Stimulated activated CD8-positive, alpha-beta memory T cell treated with anti-CD3 and anti-CD28 coated beads, Interleukin-4, amount 100 ng/mL, for 48 hours (primary cell): Measurements from ENCODE around the gene DCHS1.

ENCODE experiments used
- DNase-seq: peaks from one replicate; pipeline ENCODE4 v3.0.0-alpha.2; 2020

Gene DCHS1

DNA sequence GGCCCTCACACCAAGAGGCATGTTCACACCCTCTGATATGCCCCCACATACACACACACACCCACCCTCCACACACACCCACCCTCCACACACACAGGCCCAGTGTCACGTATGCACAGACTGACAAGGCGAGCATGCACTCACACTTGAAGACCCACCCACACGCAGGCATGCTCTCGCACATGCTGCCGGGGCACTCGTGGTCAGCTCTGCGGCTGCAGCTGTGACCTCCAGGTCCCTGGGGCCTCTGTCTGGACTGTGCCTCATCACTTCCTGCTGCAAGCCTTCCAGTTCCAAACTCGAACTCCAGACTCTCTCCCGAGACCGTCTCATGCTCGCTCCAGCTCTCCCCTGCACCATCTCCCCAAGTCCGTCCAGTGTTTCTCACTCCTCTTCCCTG lies 9.5 kb downstream of the DCHS1 start:
- no peak for DNase-seq

DNA sequence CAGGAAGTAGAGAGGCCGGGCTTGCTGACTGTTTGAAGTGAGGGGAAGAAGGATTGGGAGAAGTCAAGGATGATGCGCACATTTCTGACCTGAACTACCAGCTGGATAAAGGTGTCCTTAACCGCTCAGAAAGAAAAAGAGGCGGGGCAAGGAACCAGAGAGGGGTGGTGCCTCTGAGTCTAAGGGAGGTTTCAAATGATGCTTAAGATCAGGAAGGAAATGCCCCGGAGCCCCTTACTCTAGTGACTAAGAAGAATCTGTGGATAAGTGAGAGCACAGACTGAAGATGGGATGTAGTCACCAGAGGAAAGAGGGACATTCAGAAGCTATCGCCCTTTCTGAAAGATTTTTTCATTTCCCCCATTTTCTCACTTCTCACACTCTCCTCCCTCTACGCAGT lies 12.7 kb downstream of the DCHS1 start:
- DNase-seq: no peak

DNA sequence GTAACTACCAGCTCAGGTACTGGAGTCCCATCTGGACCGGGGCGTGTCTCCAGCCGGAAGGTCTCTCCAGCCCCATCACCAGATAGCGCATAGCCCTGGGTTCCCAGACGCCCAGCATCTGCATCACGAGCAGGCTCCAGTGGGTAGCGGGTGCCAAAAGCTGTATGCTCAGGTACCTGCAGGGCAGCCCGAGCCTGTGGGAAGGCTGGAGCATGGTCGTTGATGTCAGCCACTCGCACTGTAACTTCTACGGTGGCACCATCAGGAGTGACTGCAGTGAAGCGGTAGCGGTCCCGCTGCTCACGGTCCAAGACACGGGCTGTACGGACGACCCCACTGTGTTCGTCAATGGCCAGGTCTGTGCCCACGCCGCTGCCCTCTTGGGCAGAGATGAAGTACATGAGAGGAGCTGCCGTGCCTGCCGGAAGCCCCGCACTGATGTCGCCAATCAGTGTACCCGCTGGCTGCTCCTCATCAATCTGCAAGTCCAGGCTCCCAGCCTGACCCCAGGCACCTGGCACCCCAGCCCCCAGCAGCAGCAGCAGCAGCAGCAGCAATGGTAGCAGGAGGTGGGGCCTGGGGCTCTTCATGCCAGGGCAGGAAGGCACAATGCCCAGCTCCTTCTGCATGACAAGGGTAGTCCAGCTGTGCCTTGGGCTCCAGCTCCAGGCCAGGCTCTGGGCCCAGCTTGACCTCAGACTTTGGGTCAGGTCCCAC lies 14.5 kb downstream of the DCHS1 start:
- no peak for DNase-seq

DNA sequence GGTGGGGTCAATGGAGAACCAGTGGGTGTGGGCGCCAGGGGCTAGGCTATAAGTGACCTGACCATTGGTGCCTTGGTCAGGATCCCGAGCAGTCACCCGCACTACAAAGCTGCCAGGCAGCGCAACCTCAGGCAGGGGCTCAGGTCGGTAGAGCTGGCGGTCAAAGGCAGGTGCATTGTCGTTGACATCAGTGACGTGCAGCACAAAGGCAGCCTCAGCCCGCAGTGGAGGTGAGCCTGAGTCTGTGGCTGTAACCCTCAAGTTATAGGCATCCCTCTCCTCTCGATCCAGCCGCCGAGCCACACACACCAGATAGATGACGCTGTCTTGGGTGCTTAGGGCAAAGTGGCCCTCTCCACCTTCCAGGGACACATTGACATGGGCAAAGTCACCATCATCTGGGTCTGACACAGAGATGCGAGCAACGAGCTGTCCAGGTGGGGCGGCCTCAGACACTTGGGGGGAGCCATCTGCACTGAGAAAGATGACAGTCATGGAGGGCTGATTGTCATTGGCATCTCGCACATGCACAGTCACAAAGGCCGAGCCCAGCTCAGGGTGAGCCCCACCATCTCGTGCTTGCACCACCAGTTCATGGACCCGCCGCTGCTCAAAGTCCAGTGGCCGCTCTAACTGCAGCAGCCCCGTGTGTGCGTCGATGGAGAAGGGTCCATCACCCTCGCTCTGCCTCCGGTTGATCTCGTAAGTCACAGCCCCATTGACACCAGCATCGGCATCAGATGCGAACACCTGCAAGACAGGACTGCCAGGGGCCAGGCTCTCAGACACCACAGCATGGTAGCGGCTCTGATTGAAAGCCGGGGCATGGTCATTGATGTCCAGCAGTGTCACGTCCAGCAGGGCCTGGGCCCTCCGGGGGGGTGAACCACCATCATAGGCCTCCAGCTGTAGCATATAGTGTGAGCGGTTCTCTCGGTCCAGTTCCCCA lies 15.3 kb downstream of the DCHS1 start:
- DNase-seq: no peak

DNA sequence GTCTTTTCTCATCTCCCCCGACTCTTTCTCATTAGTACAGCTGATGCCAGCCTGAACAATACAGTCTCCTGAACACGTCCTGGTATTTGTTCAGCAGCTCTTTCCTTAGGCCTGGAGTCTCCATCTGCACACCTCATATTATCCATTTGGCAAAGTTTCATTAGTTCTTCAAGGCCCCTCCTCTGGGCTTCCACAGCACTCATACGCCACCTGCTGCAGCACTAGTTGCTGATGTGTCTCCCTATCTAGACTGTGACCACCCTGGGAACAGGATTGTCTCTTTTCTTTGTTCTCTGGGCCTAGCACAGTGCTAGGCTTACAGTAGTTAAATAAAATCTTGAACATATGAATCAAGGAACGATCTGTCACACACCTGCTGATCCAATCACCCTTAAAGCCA lies 17.2 kb downstream of the DCHS1 start:
- no peak for DNase-seq

DNA sequence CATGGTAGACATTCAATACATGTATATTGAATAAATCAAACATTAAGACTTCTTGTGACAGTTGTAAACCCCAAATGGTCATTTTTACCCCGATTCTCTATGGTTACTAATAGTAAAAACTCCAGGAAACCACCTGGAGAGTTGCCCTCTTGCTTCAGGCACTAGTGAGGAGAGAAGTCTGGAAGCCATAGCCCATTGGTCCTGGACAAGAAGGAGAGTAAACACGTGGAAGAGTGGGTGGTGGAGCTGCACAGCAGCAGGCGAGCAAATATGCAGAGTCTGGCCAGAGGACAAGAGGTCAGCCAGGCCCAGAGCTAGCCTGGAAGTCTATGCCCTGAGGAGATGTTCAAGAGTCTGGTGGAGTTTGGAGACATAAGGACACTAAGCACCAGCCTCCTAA lies 17.7 kb downstream of the DCHS1 start:
- DNase-seq: no peak

DNA sequence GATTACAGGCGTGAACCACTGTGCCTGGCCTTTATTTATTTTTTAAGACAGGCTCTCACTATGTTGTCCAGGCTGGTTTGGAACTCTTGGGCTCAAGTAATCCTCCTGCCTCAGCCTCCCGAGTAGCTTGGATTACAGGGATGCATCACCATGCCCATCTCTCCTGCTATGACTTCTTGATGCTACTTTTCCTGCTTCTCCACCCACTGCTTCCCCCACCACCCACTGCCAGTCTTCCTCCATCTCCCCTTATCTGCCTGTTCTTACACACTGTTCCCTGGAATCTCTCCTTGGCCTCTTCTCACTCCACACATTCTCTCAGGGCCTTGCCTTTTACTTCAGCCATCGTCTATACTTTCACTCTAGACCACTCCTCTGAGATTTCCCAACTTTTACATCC lies 19.1 kb downstream of the DCHS1 start:
- no peak for DNase-seq

DNA sequence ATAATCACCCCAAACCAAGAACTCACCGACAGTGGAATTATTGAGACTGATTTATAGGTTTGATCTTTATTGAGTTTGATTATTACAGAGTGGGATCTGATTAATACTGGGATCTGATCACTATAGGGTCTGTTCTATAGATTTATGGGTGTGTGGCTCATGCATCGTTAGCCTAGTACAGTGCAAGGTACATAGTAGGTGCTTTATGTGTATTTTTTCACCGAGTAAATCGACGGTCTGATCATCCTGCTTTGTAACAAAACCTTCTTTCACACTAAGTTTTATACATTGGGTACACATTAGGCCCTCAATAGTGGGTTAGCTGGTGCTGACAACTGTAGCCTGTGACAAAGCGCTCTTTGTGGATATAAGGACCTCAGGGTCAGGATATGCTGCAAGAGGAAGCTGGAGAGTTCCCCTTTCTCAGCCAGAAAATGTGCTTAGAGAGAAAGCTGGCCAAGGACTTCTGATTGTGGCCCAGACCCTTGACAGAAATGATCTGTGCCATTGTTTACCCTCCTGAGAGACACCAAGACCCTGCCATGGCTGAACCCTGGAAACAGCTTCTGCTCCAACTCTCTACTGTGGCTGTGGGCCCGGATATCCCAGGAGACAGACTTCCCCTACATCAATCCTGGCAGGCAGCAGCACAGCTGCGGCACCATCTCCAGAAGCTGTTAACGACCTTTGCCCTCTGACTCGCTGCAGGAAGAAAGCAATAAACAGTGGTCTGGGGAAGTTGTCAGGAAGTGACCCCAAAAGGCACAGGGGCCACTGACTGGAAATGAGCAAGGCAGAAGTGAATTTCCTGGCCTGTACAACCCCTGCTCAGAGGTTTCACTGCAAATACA lies 20.3 kb downstream of the DCHS1 start:
- no peak for DNase-seq

DNA sequence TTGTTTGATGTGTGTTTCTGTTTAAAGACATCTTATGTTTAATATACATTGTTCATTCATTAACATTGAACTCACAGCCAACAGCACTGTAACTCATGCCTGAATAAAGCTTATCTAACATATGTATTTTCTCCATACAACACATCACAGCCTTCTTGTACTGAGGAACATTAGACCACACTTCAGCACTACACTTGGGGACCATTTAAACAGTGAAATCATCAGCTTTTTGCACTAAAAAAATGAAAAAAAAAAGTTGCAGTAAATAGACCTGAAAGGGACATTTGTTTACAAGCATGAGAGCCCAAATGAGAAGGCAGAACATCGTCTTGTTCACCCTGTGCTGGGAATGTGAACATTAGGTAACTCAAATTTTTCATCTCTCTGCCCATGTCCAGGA lies 21.1 kb downstream of the DCHS1 start:
- no peak for DNase-seq

DNA sequence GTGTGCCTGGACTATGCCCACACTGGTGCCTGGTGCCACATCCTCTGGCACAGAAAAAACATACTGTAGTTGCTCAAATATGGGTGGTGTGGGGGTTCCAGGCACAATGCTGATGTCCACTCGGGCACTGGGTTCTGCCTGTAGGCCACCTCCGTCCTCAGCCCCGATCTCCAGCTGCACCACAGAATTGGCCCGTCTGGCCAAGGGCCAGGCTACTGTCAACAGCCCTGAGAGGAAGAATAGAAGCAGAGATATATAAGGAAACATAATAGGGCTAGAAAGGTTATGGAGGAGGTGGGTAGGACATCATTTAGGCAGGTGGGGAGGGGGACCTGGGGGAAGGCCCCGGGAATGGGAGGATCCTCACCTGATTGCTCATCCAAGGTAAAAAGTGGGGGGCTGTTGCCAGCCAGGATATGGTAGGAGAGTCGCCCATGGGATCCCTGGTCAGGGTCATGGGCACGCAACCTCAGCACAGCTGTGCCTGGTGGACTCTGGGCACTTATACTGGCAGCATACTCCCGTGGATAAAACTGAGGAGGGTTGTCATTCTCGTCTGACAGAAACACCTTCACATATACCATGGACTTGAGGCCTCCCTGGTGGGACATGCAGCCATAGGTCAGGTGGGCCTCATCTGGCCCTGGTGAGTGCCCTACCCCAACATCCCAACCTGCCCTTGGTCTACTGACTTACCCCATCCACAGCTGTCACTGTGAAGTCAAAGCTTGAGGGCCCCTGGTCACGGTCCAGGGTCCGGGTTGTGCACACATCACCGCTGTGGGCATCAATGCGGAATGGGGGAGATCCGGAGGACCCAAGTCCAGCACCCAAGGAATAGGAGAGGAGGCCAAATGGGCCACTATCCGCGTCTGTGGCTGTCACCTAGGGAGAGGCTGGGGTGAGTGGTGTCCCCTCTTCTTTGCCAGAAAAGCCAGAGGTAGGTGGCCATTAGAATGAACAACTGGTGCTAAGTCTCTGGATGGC lies 21.9 kb downstream of the DCHS1 start:
- no peak for DNase-seq

DNA sequence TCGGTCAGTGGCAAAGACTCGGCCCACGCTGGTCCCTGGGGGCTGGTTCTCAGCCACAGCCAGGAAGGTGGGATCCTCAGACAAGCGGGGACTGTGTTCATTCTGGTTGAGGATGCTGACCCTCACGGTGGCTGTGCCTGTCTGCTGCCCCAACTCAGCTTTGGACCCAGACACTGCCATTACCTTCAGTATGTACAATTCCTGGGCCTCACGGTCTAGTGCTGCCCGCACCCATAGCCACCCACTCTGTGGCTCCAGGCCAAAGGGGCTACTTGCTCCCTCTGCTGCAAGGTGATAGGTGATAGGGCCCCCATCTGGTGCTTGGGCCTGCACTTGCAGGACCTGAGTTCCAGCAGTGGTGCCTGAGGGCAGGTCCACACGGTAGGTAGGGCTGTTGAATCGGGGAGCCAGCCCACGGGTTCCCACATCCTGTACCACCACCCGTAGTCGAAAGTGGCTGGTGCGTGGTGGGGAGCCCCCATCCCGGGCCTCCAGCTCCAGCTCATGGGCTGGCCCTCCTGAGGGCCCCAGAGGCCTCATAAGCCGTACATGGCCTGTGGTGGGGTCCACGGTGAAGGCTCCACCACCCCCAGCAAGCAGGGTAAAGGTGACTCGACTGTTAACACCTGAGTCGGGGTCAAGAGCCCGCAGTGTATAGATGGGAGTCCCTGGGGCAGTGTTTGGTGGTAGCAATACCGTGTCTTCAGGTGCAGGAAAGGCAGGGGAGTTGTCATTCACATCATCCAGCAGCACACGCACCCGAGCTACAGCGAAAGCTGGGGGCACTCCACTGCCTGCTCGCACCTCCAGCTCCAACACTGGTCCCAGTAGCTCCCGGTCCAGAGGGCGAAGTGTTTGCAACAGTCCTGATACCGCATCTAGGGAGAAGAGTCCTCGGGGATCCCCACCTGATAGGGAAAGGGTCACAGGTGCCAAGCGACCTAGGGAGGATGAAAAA lies 23.2 kb downstream of the DCHS1 start:
- no peak for DNase-seq

DNA sequence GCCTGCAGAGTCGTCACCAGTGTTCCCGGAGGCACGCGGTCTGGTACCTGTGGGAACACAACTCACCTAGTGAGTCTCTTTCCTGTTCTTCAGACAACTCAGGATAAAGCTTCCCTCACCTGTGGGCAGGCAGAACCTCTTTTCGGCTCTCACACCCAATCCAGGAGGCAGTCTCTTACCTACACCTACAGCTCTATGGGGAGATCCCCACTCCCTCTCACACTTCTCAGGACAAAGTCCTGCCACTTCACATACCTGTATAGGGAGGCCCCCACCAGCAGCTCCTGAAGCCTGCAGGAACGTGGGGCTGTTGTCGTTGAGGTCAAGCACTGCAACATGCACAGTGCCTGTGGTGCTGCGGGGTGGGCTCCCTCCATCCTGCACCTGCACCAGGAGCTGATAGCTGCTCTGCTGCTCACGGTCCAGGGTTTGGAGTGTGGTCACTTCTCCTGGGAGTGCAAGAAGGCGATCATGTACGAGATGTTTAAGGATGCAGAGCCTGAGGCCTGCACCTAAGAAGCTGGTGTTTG lies 24.2 kb downstream of the DCHS1 start:
- DNase-seq: no peak

DNA sequence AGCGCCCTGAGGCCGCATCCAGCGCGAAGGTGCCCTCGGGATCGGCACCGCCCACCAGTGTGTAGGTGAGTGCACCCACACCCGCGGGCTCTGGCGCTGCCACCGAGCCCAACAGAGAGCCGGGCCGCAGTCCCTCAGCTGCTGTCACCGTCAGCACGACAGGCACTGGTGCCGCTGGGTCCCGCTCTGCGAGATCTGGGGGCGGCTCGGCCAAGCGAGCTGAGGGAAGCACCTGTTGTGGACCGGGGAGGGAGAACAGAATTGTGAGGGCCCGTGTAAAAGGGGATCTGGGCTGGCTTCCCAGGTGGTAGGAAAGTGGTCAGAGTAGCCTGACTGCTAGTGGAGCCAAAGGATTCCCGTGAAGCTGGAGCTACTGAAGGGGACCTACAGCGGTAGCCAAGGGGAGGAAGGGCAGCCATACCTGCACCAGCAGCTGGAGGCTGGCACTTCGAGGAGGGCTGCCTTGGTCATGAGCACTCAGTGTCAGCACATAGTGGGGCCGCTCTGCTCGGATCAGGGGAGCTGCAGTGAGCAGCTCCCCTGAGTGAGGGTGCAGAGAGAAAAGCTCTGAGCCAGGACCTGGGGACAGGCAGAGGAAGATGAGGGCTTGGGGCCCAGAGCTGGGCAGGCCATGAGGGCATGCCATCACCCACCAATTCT lies 24.8 kb downstream of the DCHS1 start:
- DNase-seq: no peak

DNA sequence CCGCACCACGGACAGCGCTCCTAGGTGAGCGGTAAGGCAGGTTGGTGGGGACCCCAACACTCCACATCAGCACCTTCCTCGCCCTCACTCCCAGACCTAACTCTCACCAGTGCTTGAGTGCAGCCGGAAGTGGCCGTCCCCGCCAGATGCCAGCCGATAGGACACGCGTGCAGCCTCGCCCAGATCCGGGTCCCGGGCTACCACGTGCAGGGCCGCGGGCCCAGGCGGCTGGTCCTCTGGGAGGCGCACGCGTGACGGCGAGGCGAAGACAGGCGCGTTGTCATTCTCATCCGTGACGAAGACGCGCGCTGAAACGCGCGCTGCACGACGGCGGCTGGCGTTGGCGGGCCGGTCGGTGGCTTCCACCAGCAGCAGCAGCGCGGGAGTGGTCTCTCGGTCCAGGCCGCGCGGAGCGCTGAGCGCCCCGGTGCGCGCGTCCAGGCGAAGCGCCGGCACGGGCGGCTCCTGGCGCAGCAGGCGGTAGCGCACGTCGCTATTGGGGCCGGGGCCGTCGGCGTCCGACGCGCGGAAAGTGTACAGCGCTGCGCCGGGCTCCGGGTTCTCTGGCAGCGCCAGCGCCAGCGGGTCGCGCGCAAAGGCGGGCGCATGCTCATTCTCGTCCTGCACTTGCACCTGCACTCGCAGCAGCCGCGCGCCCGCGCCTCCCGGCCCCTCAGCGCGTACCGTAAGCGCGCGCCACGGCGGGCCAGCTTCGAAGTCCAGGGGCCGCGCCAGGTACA lies 25.5 kb downstream of the DCHS1 start:
- DNase-seq: no peak

DNA sequence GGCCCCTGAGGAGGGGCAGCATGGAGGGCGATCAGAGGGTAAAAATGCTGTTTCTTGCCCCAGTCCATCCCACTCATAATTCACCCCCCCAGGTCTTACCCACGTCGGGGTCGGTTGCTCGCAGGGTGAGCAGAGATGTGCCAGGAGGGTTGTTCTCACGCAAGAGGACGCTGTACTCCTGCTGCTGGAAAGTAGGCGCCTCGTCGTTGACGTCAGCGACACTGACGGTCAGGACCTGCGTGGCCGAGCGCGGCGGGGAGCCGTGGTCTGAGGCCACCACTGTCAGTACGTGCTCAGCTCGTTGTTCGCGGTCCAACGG lies 26.1 kb downstream of the DCHS1 start:
- DNase-seq: no peak

DNA sequence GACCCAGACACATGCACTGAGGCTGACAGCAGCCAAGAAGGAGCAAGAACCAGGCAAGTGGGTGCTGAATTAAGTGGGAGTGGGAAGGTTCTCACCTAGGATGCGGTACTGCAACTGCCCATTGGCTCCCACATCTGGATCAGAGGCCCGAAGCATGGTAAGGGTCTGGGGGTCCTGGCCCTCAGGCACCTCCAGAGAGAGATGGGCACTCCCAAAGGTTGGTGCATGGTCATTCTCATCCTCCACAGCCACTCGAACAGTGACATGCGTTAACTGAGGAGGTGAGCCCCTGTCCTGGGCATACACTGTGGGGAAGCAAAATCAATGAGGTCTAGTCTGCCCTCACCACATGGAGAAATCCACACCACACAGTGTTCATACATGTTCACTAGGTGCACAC lies 27.1 kb downstream of the DCHS1 start:
- DNase-seq: no peak

DNA sequence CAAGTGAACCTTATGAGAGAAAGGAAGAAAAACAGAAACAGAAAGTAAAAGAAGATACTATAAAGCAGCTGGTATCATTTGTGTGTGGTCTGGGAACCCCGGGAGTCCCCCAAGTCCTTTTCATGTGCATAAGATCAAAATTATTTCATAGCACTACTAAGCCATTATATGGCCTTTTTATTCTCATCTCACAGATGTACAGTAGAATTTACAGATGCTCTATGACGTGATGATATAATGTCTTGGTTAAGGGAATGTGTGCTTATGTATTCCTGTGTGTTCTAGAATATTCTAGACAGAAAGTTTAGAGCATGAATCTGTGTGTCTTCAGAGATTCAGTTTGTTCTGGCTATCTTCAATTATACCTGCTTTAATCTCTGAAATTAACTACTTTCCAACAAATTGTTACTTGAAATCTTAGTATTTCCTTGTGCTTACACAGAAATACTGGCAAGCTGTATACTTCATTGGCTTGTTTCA lies 27.8 kb downstream of the DCHS1 start:
- no peak for DNase-seq

DNA sequence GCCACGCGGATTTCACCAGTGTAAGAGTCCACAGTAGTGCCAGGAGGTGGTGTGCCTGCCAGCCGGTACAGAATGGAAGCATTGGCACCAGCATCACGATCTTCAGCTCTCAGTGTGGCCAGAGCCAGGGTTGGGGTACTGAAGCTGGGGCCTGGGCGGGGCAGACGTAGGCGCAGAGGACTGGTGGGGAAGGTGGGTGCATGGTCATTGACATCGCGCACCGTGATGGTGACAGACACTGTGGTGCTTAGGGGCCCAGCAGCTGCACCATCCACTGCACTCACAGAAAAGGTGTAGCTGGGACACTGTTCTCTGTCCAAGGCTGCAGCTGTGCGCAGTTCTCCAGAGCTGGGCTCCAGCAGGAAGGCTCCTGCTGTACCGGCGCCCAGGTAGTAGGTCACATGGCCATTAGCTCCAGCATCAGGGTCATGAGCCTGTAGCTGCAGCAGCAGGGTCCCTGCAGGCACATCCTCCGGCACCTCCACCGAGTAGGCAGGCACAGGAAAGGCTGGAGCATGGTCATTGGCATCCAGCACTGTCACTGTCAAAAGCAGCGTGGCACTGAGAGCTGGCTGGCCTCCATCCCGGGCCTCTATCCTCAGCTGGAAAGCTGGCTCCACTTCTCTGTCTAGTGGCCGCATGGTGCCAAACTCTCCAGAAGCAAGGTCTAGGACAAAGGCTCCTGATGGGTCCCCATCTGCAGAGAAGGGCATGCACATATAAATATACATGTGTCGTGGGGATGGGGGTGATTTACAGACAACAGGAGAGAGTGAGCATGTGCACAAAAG lies 28.4 kb downstream of the DCHS1 start:
- no peak for DNase-seq
